Ovary (tissue), 9 donors: ENCODE results near the gene PLCE1. TPM values are rescaled to one million over a fixed set of nuclear protein-coding genes. Genes with fewer than 3 reads are reported as not detected.

Experiments
- DNase-seq, 5 donors: peaks; one replicate each; pipeline ENCODE4 v3.0.0-alpha.2; 2019 to 2020
- H3K27ac ChIP-seq, 2 donors: fragments of 200-600 bp; one replicate each; pipeline versions ENCODE4 v1.5.1 to v1.8.0; 2019 to 2022
- H3K27me3 ChIP-seq: fragments of 200-600 bp; one replicate; pipeline ENCODE4 v1.8.0; 2022
- H3K36me3 ChIP-seq: fragments of 200-600 bp; sonication (generic); one replicate; pipeline ENCODE4 v1.5.1; 2019
- H3K4me1 ChIP-seq: one replicate; pipeline ENCODE4 v1.8.1; 2013; ENCODE audit warnings: mild to moderate bottlenecking, moderate library complexity; ENCODE audit not compliant: insufficient read depth
- H3K4me3 ChIP-seq: fragments of 200-600 bp; sonication (generic); one replicate; pipeline ENCODE4 v1.5.1; 2017
- H3K9me3 ChIP-seq, 2 donors: fragments of 200-600 bp in 1 of 2; sonication (generic) in 1 of 2; one replicate each; pipeline versions ENCODE4 v1.5.1 to v1.8.1; 2013 to 2019; ENCODE audit warnings: mild to moderate bottlenecking in 1 of 2, moderate library complexity in 1 of 2
- CTCF ChIP-seq, 3 donors: fragments of 450-650 bp in 2 of 3; fragments of 200-600 bp in 1 of 3; IDR thresholded peaks; one replicate each; pipeline versions ENCODE4 v1.5.1 to v1.8.0; 2016 to 2022; ENCODE audit warnings: antibody characterized with exemption in 3 of 3, mild to moderate bottlenecking in 1 of 3
- EP300 ChIP-seq: sonication (generic); formaldehyde crosslinking; IDR thresholded peaks from one replicate; pipeline ENCODE4 v1.6.1; 2017; ENCODE audit warnings: antibody characterized with exemption
- POLR2A ChIP-seq: fragments of 450-650 bp; IDR thresholded peaks from one replicate; pipeline ENCODE4 v1.6.1; 2017; ENCODE audit warnings: antibody characterized with exemption, mild to moderate bottlenecking, moderate library complexity
- WGBS, 3 donors: extraction: QIAGEN DNeasy Blood & Tissue Kit in 1 of 3; methylation state at CpG; one replicate each; pipeline versions ENCODE4 v1.1.5 to v1.1.7; 2013 to 2017; 5-methylcytosine and 5-hydroxymethylcytosine counted together
- intact Hi-C, 4 donors: fragments of 100-400 bp; cut with DNase I; formaldehyde crosslinking; loops; one replicate each; pipeline versions ENCODE4 v1.11.0 to v1.15.1; 2022 to 2023
- polyA plus RNA-seq, 2 donors: library from polyadenylated mRNA; stranded (reverse); fragments of 200-250 nt in 1 of 2; fragments of 350-450 nt in 1 of 2; fragmentation: Illumina TruSeq in 1 of 2; extraction: RNeasy Lipid Tissue Mini Kit (QIAGEN cat#74804) in 1 of 2; gene quantifications; one replicate each; pipeline ENCODE4 v1.2.3, GENCODE V29; 2013 to 2014
- total RNA-seq, 7 donors: library from RNA; depleted of rRNA in 2 of 7; stranded (reverse); fragments of >200 nt in 2 of 7; fragmentation: NEBNext Ultra II Directional in 3 of 7; extraction: Animal tissue kit (Norgen Biotek cat#: 25700) in 3 of 7; gene quantifications; one replicate each; pipeline versions ENCODE4 v1.1.0 to v1.2.4, GENCODE V29; 2016 to 2023
- donor health status: DM: no; HTN: no; CAD: no; lungs with moderate emphysema.
- donor health status: DM: no; HTN: no; CAD: no.
- donor health status: Bipolar disorder and iron deficiency.
- donor health status: DM: yes; HTN: yes; CAD: no.
- donor health status: DM: no; HTN: no; CAD: no.
- donor health status: DM: yes; HTN: yes; CAD: no.

Gene PLCE1
- total and polyA plus RNA-seq, 9 donors: 2.5 to 15.3 (median 7.4) TPM

GRCh38 chr10:94036766-94037033, 43.0 kb downstream of the PLCE1 start:
- no peaks in the 10 kb centered on the region for H3K36me3 ChIP-seq
- H3K4me1 ChIP-seq: no peaks in the 10 kb centered on the region
- DNase-seq: no peak
- intact Hi-C loops: no loop called here
- 8 to 14% (median 12%) methylated on average over 1 of the region's 1 CpG for WGBS, 3 donors
- H3K9me3 ChIP-seq: no peaks in the 10 kb centered on the region
- H3K27me3 ChIP-seq: no peaks in the 10 kb centered on the region
- no peak overlapping the region for H3K27ac ChIP-seq
- TF ChIP-seq CTCF (IDR thresholded peaks at IDR 0.05) (no peak), EP300 (no peak), POLR2A (no peak)
- no peak overlapping the region for H3K4me3 ChIP-seq

- no peak overlapping the region for H3K27ac ChIP-seq
- no peaks in the 10 kb centered on the region for H3K4me1 ChIP-seq
- WGBS, 3 donors: 68 to 80% (median 76%) methylated on average over 3 of the region's 3 CpGs
- no peaks in the 10 kb centered on the region for H3K36me3 ChIP-seq
- DNase-seq: no peak
- H3K9me3 ChIP-seq: no peaks in the 10 kb centered on the region
- no peak overlapping the region for H3K4me3 ChIP-seq
- TF ChIP-seq CTCF (IDR thresholded peaks at IDR 0.05) (no peak), POLR2A (no peak), EP300 (no peak)
- no peaks in the 10 kb centered on the region for H3K27me3 ChIP-seq
- intact Hi-C loops: no loop called here
Measured at GRCh38 chr10:94037286-94037685, 43.6 kb downstream of the PLCE1 start.

- H3K27ac ChIP-seq: no peak overlapping the region
- H3K36me3 ChIP-seq: no peaks in the 10 kb centered on the region
- no peak for DNase-seq
- 76 to 92% (median 78%) methylated on average over 4 of the region's 4 CpGs for WGBS, 3 donors
- TF ChIP-seq POLR2A: no peak
- no peak overlapping the region for H3K4me3 ChIP-seq
- no peaks in the 10 kb centered on the region for H3K27me3 ChIP-seq
- H3K4me1 ChIP-seq: no peaks in the 10 kb centered on the region
- no peaks in the 10 kb centered on the region for H3K9me3 ChIP-seq
- intact Hi-C loops: no loop called here
Measured at GRCh38 chr10:94038024-94038423, 44.3 kb downstream of the PLCE1 start.

GRCh38 chr10:94041206-94041605, 47.5 kb downstream of the PLCE1 start:
- Histone ChIP-seq H3K36me3 (no peaks in the 10 kb centered on the region), H3K27ac (no peak overlapping the region), H3K9me3 (no peaks in the 10 kb centered on the region), H3K4me1 (no peaks in the 10 kb centered on the region), H3K4me3 (no peak overlapping the region), H3K27me3 (no peaks in the 10 kb centered on the region)
- TF ChIP-seq POLR2A: no peak
- no peak for TF ChIP-seq CTCF (IDR thresholded peaks at IDR 0.05)
- no peak for TF ChIP-seq EP300
- 94 to 96% (median 96%) methylated on average over 4 of the region's 4 CpGs for WGBS, 3 donors
- intact Hi-C loops: no loop called here
- no peak for DNase-seq

- TF ChIP-seq POLR2A: no peak
- TF ChIP-seq CTCF (IDR thresholded peaks at IDR 0.05): no peak
- no peak for TF ChIP-seq EP300
- Histone ChIP-seq H3K36me3 (no peaks in the 10 kb centered on the region), H3K27ac (no peak overlapping the region), H3K27me3 (no peaks in the 10 kb centered on the region), H3K4me3 (no peak overlapping the region), H3K9me3 (no peaks in the 10 kb centered on the region), H3K4me1 (no peaks in the 10 kb centered on the region)
- no peak for DNase-seq
- WGBS, 3 donors: 47 to 78% (median 70%) methylated on average over 3 of the region's 3 CpGs
- intact Hi-C loops: no loop called here
Measured at GRCh38 chr10:94042001-94042833, 48.5 kb downstream of the PLCE1 start.
